B cell (primary cell): ENCODE measurements around the gene TNFRSF12A. TPM values are rescaled to one million over a fixed set of nuclear protein-coding genes. Genes with fewer than 3 reads are reported as not detected.

Experiments
- ATAC-seq: fragments of 200-7000 bp; cut with Tn5 transposase; one replicate; pipeline ENCODE4 v1.10.0; 2021; ENCODE audit warnings: low read depth, mild to moderate bottlenecking, moderate number of reproducible peaks, moderate library complexity
- CTCF ChIA-PET: fragments of 350-600 bp; sonication (Branson Sonifier 250); formaldehyde crosslinking; loops from one replicate; lab custom pipeline; 2021; ENCODE audit warnings: antibody characterized with exemption, inconsistent platforms; lab: Charles Lee
- POLR2A ChIA-PET: fragments of 350-600 bp; sonication (Branson Sonifier 250); formaldehyde crosslinking; loops from one replicate; lab custom pipeline; 2021; ENCODE audit warnings: antibody characterized with exemption; lab: Charles Lee
- DNase-seq: peaks from one replicate; pipeline ENCODE4 v3.0.0; 2013
- H2AFZ ChIP-seq: 2 replicates; pipeline ENCODE4 v1.6.1; 2012; ENCODE audit warnings: mild to moderate bottlenecking, low read depth, low read length; ENCODE audit not compliant: insufficient read depth, poor library complexity, severe bottlenecking
- H3K27ac ChIP-seq, 2 donors: 1 replicate in 1 of 2; 2 replicates in 1 of 2; pipeline ENCODE4 v1.5.1; 2012 to 2013; ENCODE audit warnings: low read length in 2 of 2, mild to moderate bottlenecking in 2 of 2, moderate library complexity in 1 of 2
- H3K27me3 ChIP-seq, 4 experiments: fragments of 200-600 bp in 1 of 4; sonication (generic) in 1 of 4; replicated peaks in 1 of 4; 1 replicate in 2 of 4; 2 replicates in 2 of 4; pipeline versions ENCODE4 v1.6.1 to v1.7.0; 2013 to 2016; ENCODE audit warnings: low read length in 3 of 4, mild to moderate bottlenecking in 2 of 4, mixed read lengths in 1 of 4, moderate library complexity in 1 of 4; ENCODE audit not compliant: insufficient read depth in 4 of 4, control insufficient read depth in 3 of 4; ENCODE audit errors: control extremely low read depth in 1 of 4
- H3K36me3 ChIP-seq, 2 experiments: replicated peaks in 1 of 2; 1 replicate in 1 of 2; 2 replicates in 1 of 2; pipeline versions ENCODE4 v1.6.1 to v1.7.1; 2013; ENCODE audit warnings: low read length in 1 of 2; ENCODE audit not compliant: insufficient read depth in 2 of 2, control insufficient read depth in 1 of 2; ENCODE audit errors: control extremely low read depth in 1 of 2, extremely low read depth in 1 of 2
- H3K4me1 ChIP-seq, 2 donors: fragments of 200-600 bp in 1 of 2; sonication (generic) in 1 of 2; 1 replicate in 1 of 2; 2 replicates in 1 of 2; pipeline versions ENCODE4 v1.5.1 to v1.6.1; 2013 to 2017; ENCODE audit warnings: low read length in 2 of 2; ENCODE audit not compliant: control insufficient read depth in 2 of 2, insufficient read depth in 2 of 2
- H3K4me2 ChIP-seq: replicated peaks from 2 replicates; pipeline ENCODE3; 2012; ENCODE audit warnings: mild to moderate bottlenecking, low read depth, low read length; ENCODE audit not compliant: poor library complexity, severe bottlenecking
- H3K4me3 ChIP-seq, 5 experiments: fragments of 200-600 bp in 1 of 5; sonication (generic) in 1 of 5; 1 replicate in 3 of 5; 2 replicates in 2 of 5; pipeline versions ENCODE4 v1.5.1 to v1.7.0; 2011 to 2016; ENCODE audit warnings: low read length in 4 of 5, mild to moderate bottlenecking in 4 of 5, low read depth in 2 of 5, control low read depth in 1 of 5, moderate library complexity in 1 of 5; ENCODE audit not compliant: insufficient read depth in 1 of 5; ENCODE audit errors: control extremely low read depth in 1 of 5, extremely low read depth in 1 of 5
- H3K79me2 ChIP-seq: fragments of 200-600 bp; sonication (generic); one replicate; pipeline ENCODE4 v1.6.0; 2016; ENCODE audit warnings: low read length; ENCODE audit not compliant: control insufficient read depth, insufficient read depth
- H3K9ac ChIP-seq: fragments of 200-600 bp; sonication (generic); 2 replicates; pipeline ENCODE4 v1.6.1; 2017; ENCODE audit warnings: mild to moderate bottlenecking, low read length, moderate library complexity
- H3K9me3 ChIP-seq, 3 donors: one replicate each; pipeline versions ENCODE4 v1.6.1 to v1.7.1; 2013; ENCODE audit warnings: low read length in 2 of 3; ENCODE audit not compliant: control insufficient read depth in 2 of 3, insufficient read depth in 1 of 3; ENCODE audit errors: control extremely low read depth in 1 of 3
- H4K20me1 ChIP-seq: 2 replicates; pipeline ENCODE4 v1.6.0; 2012; ENCODE audit warnings: mild to moderate bottlenecking, low read length; ENCODE audit not compliant: insufficient read depth, control insufficient read depth, poor library complexity, severe bottlenecking
- H3K27ac Mint-ChIP-seq: one replicate; pipeline ENCODE4 v1.8.0; 2021; ENCODE audit warnings: mixed read lengths
- H3K27me3 Mint-ChIP-seq: one replicate; pipeline ENCODE4 v1.8.0; 2021; ENCODE audit warnings: mixed read lengths
- H3K4me1 Mint-ChIP-seq: one replicate; pipeline ENCODE4 v1.8.0; 2021; ENCODE audit warnings: mixed read lengths
- H3K4me3 Mint-ChIP-seq: one replicate; pipeline ENCODE4 v1.8.0; 2021; ENCODE audit warnings: mixed read lengths
- H3K9me3 Mint-ChIP-seq: one replicate; pipeline ENCODE4 v1.8.0; 2022; ENCODE audit warnings: mixed read lengths; ENCODE audit not compliant: insufficient read depth
- EZH2 ChIP-seq: IDR thresholded peaks from 2 replicates; pipeline ENCODE4 v1.6.1; 2012; ENCODE audit warnings: borderline replicate concordance, low read depth, mild to moderate bottlenecking, moderate library complexity, low read length; ENCODE audit not compliant: insufficient read depth, poor library complexity, severe bottlenecking
- WGBS: methylation state at CpG from one replicate; pipeline ENCODE4 v1.1.5; 2013; ENCODE audit warnings: missing lambda C conversion rate; ENCODE audit not compliant: insufficient coverage; 5-methylcytosine and 5-hydroxymethylcytosine counted together
- intact Hi-C: fragments of 100-400 bp; cut with micrococcal nuclease; formaldehyde crosslinking; loops from one replicate; pipeline ENCODE4 v1.10.0; 2022
- polyA plus RNA-seq: library from polyadenylated mRNA; depleted of rRNA; stranded (reverse); fragments of >200 nt; gene quantifications from 2 replicates; pipeline ENCODE4 v1.2.3, GENCODE V29; 2012
- total RNA-seq, 2 donors: library from RNA; stranded (reverse); fragments of 120-200 nt in 1 of 2; gene quantifications; 1 replicate in 1 of 2; 2 replicates in 1 of 2; pipeline versions ENCODE4 v1.2.3 to v1.2.4, GENCODE V29; 2013 to 2022
- TF ChIP-seq, protein P1 (sequence below): fragments of 200-600 bp; IDR thresholded peaks from one replicate; pipeline ENCODE4 v1.8.0; 2022; ENCODE audit warnings: antibody characterized with exemption, mild to moderate bottlenecking

The TNFRSF12A gene
- total and polyA plus RNA-seq, 2 donors (not counting 1 experiment from before 2014, with no cell fraction given): 0.61 to 1.3 TPM

DNA sequence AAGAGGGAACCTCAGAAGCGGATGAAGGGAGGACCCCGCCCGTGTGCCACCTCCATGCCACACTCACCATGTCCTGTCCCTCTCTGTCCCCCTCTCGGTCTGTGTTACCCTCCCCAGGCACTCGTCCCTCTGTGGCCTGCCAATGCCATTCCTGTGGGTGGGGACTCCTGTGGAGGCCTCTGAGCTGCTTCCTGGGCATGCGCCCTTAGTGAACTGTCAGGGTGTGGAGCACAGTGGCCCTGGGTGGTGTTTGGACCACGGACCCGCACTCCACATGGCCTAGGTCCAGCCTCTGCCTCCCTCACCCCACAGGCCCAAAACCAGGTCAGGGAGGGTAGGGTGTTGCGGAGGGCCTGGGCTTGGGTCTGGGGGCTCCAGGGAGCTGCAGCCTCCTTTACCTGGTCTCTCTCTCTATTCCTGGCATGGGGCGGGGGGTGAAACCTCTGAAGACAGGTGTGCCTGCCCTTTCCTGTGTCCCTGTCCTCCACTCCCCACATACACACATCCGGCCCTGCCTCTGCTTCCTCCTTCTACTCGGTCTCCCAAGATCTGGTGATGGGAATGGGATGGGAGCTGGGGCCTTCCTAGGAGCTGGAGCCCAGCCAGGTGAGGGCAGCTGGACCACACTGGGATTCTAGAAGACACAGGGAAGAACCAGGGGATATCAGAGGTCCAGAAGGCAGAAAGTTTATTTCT, 28.5 kb upstream of the TNFRSF12A start:
- no peak for DNase-seq
- H3K9ac ChIP-seq: no peak overlapping the region
- intact Hi-C loops: no loop called here
- no peaks in the 10 kb centered on the region for H3K27me3 Mint-ChIP-seq
- CTCF ChIA-PET: interaction anchor here (0.6 kb wide), 2 partner anchors 11 to 672 kb away, joined by 3 read pairs; no protein-coding TSS in a partner anchor
- no peak overlapping the region for H3K4me2 ChIP-seq
- no peaks in the 10 kb centered on the region for H3K4me1 Mint-ChIP-seq
- H3K36me3 ChIP-seq: no peaks in the 10 kb centered on the region
- H3K4me3 ChIP-seq: no peak overlapping the region
- H2AFZ ChIP-seq: no peak overlapping the region
- no peak for ATAC-seq
- H3K27me3 ChIP-seq: peaks cover 0 to 4% (median 0%) of the 10 kb centered on the region in 4 experiments
- TF ChIP-seq, protein P1, sequence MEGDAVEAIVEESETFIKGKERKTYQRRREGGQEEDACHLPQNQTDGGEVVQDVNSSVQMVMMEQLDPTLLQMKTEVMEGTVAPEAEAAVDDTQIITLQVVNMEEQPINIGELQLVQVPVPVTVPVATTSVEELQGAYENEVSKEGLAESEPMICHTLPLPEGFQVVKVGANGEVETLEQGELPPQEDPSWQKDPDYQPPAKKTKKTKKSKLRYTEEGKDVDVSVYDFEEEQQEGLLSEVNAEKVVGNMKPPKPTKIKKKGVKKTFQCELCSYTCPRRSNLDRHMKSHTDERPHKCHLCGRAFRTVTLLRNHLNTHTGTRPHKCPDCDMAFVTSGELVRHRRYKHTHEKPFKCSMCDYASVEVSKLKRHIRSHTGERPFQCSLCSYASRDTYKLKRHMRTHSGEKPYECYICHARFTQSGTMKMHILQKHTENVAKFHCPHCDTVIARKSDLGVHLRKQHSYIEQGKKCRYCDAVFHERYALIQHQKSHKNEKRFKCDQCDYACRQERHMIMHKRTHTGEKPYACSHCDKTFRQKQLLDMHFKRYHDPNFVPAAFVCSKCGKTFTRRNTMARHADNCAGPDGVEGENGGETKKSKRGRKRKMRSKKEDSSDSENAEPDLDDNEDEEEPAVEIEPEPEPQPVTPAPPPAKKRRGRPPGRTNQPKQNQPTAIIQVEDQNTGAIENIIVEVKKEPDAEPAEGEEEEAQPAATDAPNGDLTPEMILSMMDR: no peak
- no peak for TF ChIP-seq EZH2
- no peak overlapping the region for H3K27ac Mint-ChIP-seq
- no peak overlapping the region for H3K27ac ChIP-seq
- no peak overlapping the region for H3K4me3 Mint-ChIP-seq
- H3K79me2 ChIP-seq: no peaks in the 10 kb centered on the region
- POLR2A ChIA-PET: no interaction called here
- 82% methylated on average over 4 of the region's 12 CpGs for WGBS
- H3K9me3 ChIP-seq: no peaks in the 10 kb centered on the region
- H4K20me1 ChIP-seq: no peaks in the 10 kb centered on the region
- no peaks in the 10 kb centered on the region for H3K9me3 Mint-ChIP-seq
- H3K4me1 ChIP-seq: no peaks in the 10 kb centered on the region

DNA sequence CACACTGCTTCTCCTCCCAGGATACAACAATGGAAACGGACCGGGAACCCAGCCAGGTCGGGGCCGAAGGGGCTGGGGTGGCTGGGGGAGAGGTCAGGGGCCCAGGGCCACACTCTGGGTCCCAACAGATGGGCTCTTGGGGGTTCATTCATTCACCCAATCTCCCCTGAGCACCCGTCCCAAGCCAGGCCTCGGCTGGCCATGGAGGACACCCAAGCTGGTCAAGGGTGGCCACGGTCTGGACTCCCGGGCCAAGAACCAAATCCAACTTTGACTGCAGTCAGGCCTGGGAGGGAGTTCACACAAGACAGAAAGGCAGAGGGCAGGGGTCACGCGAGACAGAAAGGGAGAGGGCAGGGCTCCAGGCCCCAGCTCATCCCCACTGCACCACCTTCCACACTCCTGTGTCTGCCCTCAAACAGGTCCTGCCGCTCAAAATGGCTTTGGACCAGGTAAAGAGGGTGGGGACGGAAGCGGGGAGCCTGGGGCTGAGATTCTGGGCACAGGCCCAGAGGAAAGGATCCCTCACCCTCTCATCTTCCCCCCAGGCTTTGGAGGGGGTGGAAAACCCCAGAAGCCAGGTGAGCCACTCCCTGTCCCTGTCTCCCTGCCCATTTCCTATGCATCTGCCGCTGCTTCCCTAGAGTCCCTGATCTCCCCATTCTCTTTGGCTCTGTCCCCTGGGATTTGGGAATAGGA, 27.6 kb upstream of the TNFRSF12A start:
- no peak overlapping the region for H3K4me3 ChIP-seq

More for the DNA sequence above, 27.6 kb upstream of the TNFRSF12A start:
- Histone ChIP-seq H2AFZ (no peak overlapping the region), H3K36me3 (no peaks in the 10 kb centered on the region), H3K4me2 (no peak overlapping the region), H3K27me3 (peaks cover 0 to under 1% (median 0%) of the 10 kb centered on the region in 4 experiments), H3K9ac (no peak overlapping the region), H3K4me1 (no peaks in the 10 kb centered on the region), H3K27ac (no peak overlapping the region), H4K20me1 (no peaks in the 10 kb centered on the region), H3K9me3 (no peaks in the 10 kb centered on the region), H3K79me2 (no peaks in the 10 kb centered on the region)
- DNase-seq (no peak), ATAC-seq (no peak)
- intact Hi-C loops: no loop called here
- no peaks in the 10 kb centered on the region for H3K27me3 Mint-ChIP-seq
- POLR2A ChIA-PET: no interaction called here
- no peaks in the 10 kb centered on the region for H3K9me3 Mint-ChIP-seq
- CTCF ChIA-PET: no interaction called here
- no peak overlapping the region for H3K4me3 Mint-ChIP-seq
- TF ChIP-seq, protein P1: no peak
- no peak for TF ChIP-seq EZH2
- 84% methylated on average over 4 of the region's 14 CpGs for WGBS
- no peak overlapping the region for H3K27ac Mint-ChIP-seq
- no peaks in the 10 kb centered on the region for H3K4me1 Mint-ChIP-seq
